ENCODE data around the gene FNDC3B.

DNA sequence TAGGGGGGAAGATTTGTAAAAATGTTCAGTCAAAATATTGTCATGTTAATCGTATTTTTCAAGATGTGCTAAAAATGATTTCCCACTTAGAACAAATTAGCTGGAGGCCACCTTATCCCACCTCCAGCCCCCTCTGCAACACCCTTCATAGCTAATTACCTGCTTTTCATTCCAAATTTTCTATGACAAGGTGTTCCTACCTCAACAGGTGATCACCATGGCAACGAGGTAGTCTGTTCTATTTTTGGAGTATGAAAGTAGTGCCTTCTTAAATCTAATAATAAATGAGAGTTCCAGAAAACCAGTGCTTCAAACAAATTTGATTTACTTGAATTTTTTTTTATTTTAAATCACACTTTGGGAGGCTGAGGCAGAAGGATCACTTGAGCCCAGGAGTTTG, 149.8 kb downstream of the FNDC3B start:
- TF ChIP-seq, protein P1, sequence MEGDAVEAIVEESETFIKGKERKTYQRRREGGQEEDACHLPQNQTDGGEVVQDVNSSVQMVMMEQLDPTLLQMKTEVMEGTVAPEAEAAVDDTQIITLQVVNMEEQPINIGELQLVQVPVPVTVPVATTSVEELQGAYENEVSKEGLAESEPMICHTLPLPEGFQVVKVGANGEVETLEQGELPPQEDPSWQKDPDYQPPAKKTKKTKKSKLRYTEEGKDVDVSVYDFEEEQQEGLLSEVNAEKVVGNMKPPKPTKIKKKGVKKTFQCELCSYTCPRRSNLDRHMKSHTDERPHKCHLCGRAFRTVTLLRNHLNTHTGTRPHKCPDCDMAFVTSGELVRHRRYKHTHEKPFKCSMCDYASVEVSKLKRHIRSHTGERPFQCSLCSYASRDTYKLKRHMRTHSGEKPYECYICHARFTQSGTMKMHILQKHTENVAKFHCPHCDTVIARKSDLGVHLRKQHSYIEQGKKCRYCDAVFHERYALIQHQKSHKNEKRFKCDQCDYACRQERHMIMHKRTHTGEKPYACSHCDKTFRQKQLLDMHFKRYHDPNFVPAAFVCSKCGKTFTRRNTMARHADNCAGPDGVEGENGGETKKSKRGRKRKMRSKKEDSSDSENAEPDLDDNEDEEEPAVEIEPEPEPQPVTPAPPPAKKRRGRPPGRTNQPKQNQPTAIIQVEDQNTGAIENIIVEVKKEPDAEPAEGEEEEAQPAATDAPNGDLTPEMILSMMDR (tag by site-specific recombination; IDR thresholded peaks at IDR 0.05) = no peak
- TF ChIP-seq HOXA7 (CRISPR knock-in tag; IDR thresholded peaks at IDR 0.05; ENCODE audit: borderline replicate concordance) = no peak
- no peak for TF ChIP-seq GLI4 (tag by site-specific recombination; IDR thresholded peaks at IDR 0.05)
- no peak for TF ChIP-seq YY1 (tag by site-specific recombination; IDR thresholded peaks at IDR 0.05)
- no peak for TF ChIP-seq SETDB1 (IDR thresholded peaks at IDR 0.05; ENCODE audit: insufficient read length, low read length)
- TF ChIP-seq TCF7L2 (IDR thresholded peaks at IDR 0.05; ENCODE audit: borderline replicate concordance, low read depth, low read length) = no peak
- TF ChIP-seq ATF2 (tag by site-specific recombination; IDR thresholded peaks at IDR 0.05; ENCODE audit: low read depth) = no peak
- no peak for TF ChIP-seq ZNF24 (tag by site-specific recombination; IDR thresholded peaks at IDR 0.05)
- TF ChIP-seq ZNF394 (tag by site-specific recombination; IDR thresholded peaks at IDR 0.05; ENCODE audit: borderline replicate concordance) = no peak
- no peak for TF ChIP-seq ZNF302 (tag by site-specific recombination; IDR thresholded peaks at IDR 0.05; ENCODE audit: low read depth)
